ENCODE results near the gene OR1E1. TPM values are rescaled to one million over a fixed set of nuclear protein-coding genes. Genes with fewer than 3 reads are reported as not detected.
"Not testable (repeated sequence)": the region's sequence is repeated elsewhere in the genome, so short reads cannot be mapped to it uniquely, and the experiment has no call there.

Gene OR1E1
- total and polyA plus RNA-seq, 2 experiments from 2014 or later, result not detected

- not testable (repeated sequence) for H3K36me3 ChIP-seq (ENCODE audit: insufficient read depth); H3K36me3 Mint-ChIP-seq (ENCODE audit: low read depth); H3K4me1 Mint-ChIP-seq; H4K20me1 ChIP-seq (replicated peaks; ENCODE audit: insufficient read depth); H3K4me2 ChIP-seq; H3K27ac Mint-ChIP-seq; H2AFZ ChIP-seq; H3K4me3 Mint-ChIP-seq; H3K27ac ChIP-seq (ENCODE audit: low read depth); H3F3A ChIP-seq (replicated peaks; ENCODE audit: low read depth); H3K27me3 ChIP-seq (ENCODE audit: insufficient read depth); H3K79me2 ChIP-seq (replicated peaks; ENCODE audit: insufficient read depth); H3K27me3 Mint-ChIP-seq (ENCODE audit: insufficient read depth, low read depth, poor library complexity); H3K4me3 ChIP-seq
- H3K9me2 ChIP-seq (ENCODE audit: insufficient read depth), result peaks cover 10% of the 10 kb centered on the region; the same call in 1 of the 2 replicates
- peaks cover 20% of the 10 kb centered on the region; the same call in 2 of the 3 replicates for H3K9me3 Mint-ChIP-seq
- ATAC-seq (peak; percentile 80), DNase-seq (ENCODE audit: low spot score) (peak; percentile 60)
- TF ChIP-seq REST (IDR thresholded peaks at IDR 0.05; ENCODE audit: unreplicated experiment) (peak; percentile 81), ZNF462 (CRISPR knock-in tag; IDR thresholded peaks at IDR 0.05) (0 out of 2 replicates have a peak, but pooled peaks have one; percentile 46), CTCF (conservative IDR thresholded peaks at IDR 0.05; ENCODE audit: low read depth in 2 of 2) (peak in 1 of 2 experiments; percentile 31; a peak in 1 of 4 replicates)
- H3K4me1 ChIP-seq (ENCODE audit: insufficient read depth), result peaks cover 12% of the 10 kb centered on the region
These were observed 35.0 kb upstream of the OR1E1 start for GRCh38 chr17:3433215-3433614.

Data from GM23338 (cell line).